NOMO-1 treated with DMSO at 0.1 percent for 48 hours (cell line): ENCODE results near the gene ARHGEF2.
"Not testable (repeated sequence)": the region's sequence is repeated elsewhere in the genome, so short reads cannot be mapped to it uniquely, and the experiment has no call there.

Source experiments
- DNase-seq: peaks from one replicate; lab custom pipeline; 2025; ENCODE audit not compliant: unreplicated experiment; lab: John Stamatoyannopoulos, UW

Gene ARHGEF2

GRCh38 chr1:155944444-155944799 is 33.9 kb downstream of the ARHGEF2 start:
- DNase-seq, result peak; percentile 68

- no peak for DNase-seq
These were observed 35.7 kb downstream of the ARHGEF2 start for GRCh38 chr1:155942578-155943141.

GRCh38 chr1:155941845-155942531 is 36.4 kb downstream of the ARHGEF2 start:
- DNase-seq, result no peak

GRCh38 chr1:155940993-155941844 is 37.1 kb downstream of the ARHGEF2 start, which contains the start of gene RXFP4:
Gene RXFP4 (plus strand): TSS chr1:155941638. CDS start chr1:155941710, 72 bp downstream.
- DNase-seq, result peak; percentile 56

- DNase-seq, result no peak
These were observed 37.8 kb downstream of the ARHGEF2 start for GRCh38 chr1:155940482-155940992.

- peak; percentile 72 for DNase-seq
These were observed 40.1 kb downstream of the ARHGEF2 start for GRCh38 chr1:155938220-155938627.

- peak; percentile 9 for DNase-seq
These were observed 43.3 kb downstream of the ARHGEF2 start for GRCh38 chr1:155934936-155935590.

- peak; percentile 99 for DNase-seq
These were observed 44.0 kb downstream of the ARHGEF2 start, which contains the start of gene KHDC4 for GRCh38 chr1:155934097-155934935. Gene KHDC4 (minus strand): TSS chr1:155934413. CDS start chr1:155934373, 40 bp downstream.

- peak; percentile 12 for DNase-seq
These were observed 44.7 kb downstream of the ARHGEF2 start for GRCh38 chr1:155933591-155934096.

- no peak for DNase-seq
These were observed 45.9 kb downstream of the ARHGEF2 start for GRCh38 chr1:155932487-155932886.

- DNase-seq, result no peak
These were observed 46.3 kb downstream of the ARHGEF2 start for GRCh38 chr1:155932081-155932480.

GRCh38 chr1:155931332-155932038 is 46.9 kb downstream of the ARHGEF2 start:
- no peak for DNase-seq

- DNase-seq, result not testable (repeated sequence)
These were observed 47.6 kb downstream of the ARHGEF2 start for GRCh38 chr1:155930725-155931124.

GRCh38 chr1:155929057-155929456 is 49.3 kb downstream of the ARHGEF2 start:
- no peak for DNase-seq

- no peak for DNase-seq
These were observed 52.8 kb downstream of the ARHGEF2 start for GRCh38 chr1:155925506-155925905.

- DNase-seq, result no peak
These were observed 57.6 kb downstream of the ARHGEF2 start for GRCh38 chr1:155920717-155921116.

GRCh38 chr1:155919801-155920200 is 58.5 kb downstream of the ARHGEF2 start:
- no peak for DNase-seq

GRCh38 chr1:155918660-155919059 is 59.7 kb downstream of the ARHGEF2 start:
- no peak for DNase-seq
